IPS-11a (cell line): ENCODE results near the gene PSMB11.

ENCODE experiments used
- H3K4me3 ChIP-seq: one replicate; pipeline ENCODE4 v1.5.1; 2013; ENCODE audit warnings: low read depth, low read length, control low read depth

The PSMB11 gene

DNA sequence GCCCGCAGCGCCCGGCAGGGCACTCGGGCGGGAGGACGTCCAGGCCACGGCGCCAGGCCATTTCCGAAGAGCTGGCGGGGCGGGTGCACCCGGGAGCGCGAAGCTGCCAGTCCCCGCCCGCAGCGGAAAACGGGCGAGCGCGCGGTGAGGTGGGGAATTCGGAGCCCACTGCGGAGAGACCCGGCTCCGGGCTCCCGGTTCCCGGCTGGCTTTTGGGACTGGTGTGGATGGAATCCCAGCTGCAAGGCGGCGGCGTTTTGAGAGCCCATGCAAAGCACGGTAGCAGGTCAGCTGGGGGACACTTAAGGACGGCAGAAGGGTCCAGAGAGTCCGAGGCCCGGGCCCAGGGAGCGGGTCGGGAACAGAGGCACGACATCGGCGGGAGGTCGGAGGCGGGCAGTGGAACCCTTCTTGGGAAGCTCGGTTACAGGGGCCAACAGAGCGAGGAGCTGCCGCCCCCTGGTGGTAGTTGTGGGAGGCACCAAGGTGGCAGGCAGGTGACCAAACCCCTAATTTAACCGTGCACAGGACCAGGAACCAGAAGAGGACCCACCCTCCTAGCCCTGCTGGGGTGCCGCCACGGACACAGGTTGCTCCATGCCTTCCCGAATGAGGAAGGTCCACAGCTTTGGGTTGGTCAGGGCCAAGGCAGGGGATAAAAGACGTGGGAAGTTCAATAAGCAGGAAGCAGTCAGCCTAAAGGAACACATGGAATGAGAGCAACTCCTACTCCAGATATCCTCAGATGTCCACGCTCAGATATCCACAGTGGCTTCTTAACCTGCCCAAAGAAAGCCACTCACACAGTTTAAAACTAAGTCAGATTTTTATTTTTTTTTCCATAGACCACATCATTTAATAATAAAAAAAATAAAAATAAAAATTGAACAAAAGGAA is 16.0 kb downstream of the PSMB11 start:
- H3K4me3 ChIP-seq, result peak overlapping the region; percentile 33

DNA sequence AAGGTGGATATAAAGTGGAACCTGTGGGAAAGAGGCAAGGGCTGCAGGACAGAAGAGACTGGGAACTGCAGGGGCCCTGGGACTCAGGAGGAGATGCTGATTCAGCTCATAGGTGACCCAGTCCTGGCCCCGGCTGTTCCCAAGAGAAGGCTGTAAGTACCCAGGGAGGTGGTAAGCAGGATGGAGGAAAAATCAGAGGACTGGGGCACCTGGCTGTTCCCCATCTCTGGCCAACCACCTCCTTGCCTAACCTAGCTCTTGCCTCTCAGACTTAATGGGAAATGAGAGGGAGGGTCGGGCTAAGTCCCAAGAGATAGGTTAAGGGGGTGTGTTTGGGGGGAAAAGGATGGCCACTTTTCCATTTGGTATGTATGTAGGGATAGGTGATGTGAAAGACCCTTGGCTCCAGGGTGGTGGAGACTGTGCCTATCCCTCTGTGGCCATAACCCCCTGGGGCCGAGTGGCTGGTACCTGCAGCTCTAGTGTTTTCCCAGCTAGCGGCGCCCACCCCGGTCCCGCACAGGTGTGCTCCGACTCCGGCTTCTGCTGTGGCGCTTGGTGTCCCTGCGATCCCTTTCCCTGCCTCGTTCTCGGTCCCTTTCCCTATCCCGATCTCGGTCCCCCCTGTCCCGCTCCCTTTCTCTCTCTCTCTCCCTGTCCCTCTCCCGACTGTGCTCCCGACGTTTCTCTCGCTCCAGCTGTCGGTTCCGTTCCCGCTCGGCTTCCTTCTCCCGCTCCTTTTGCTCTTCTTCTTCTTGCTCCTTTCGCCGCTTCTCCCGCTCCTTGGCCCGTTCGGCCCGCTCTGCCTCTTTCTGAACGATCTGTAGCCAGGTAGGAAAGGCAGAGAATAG is 16.9 kb downstream of the PSMB11 start:
- no peak overlapping the region for H3K4me3 ChIP-seq

DNA sequence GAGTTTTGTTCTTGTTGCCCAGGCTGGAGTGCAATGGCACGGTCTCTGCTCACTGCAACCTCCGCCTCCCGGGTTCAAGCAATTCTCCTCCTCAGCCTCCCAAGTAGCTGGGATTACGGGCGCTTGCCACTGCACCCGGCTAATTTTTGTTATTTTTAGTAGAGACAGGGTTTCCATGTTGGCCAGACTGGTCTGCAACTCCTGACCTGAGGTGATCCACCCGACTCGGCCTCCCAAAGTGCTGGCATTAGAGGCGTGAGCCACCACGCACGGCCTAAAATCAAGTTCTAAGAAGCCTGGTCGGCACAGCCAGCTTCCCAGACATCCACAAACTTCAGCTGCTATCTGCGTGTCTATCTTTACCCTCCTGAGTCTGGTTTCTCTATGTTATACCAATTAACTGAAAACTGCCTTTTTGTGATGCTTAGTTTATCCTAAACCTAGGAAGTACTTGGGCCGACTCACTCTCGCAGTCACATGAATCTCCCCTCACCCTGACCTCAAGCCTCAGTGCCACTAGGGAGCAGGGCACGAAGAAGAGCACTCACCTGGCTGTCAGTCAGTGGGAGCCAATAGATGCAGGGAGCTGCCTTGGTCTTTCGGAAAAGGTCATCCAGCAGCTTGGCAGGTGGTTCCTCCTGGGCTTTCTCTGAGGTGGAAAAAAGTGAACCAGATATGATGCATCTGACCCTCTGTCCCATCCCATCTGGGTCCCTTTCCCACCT is 18.7 kb downstream of the PSMB11 start:
- no peak overlapping the region for H3K4me3 ChIP-seq

DNA sequence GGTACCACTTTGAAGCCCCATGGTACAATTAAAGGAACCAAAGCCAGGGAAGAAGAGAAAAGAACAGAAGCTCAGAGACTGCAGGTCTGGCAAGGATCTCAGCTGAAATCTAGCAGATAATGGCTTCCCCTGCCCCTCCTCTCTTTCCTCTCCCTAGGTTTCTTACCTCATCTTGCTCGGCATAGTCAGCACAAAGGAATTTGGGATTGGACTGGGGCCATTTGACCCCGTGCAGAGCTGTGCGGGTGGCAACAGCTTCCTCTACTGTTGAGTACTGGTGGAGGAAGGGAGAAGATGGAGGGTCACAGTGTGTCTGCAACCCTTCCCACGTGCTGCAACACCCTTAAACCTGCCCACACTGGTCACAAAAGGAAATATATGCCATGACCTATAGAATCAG is 20.0 kb downstream of the PSMB11 start:
- H3K4me3 ChIP-seq, result no peak overlapping the region

DNA sequence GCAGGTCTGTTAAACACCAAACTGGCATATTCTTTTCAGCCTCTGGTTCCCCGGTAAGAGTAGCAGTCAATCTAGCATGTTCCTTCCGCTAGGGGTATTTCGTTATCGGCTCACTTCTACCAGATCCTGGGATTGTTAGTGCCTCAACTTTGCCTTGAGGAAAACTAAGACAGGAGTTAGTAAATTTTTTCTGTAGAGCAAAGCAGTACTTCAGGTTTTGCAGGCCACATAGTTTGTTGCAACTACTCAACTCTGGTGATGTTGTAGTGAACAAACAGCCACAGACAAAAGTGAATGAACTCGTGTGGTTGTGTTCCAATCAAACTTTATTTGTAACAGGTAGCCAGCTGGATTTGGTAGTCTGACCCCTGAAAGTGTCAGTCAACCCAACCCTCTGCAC is 21.6 kb downstream of the PSMB11 start:
- H3K4me3 ChIP-seq, result no peak overlapping the region

DNA sequence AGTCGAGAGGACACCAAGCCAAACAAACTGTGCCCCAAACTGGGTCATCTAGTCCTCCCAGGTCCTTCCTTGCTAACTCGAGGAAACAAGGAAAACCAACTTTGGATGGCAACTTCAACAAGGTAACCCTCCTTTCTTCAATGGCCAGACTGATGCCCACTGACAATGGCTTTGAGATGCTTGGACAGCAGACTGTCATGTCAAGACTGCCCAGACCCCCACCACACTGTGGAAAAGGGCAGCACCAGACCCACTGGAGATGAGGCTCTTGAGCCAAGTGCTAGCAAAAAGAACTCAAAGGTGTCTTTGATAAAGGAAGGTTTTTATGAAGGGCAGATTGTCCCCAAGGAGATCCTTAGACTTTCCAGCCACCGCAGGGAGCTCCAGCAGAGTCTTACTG is 24.4 kb downstream of the PSMB11 start:
- H3K4me3 ChIP-seq, result no peak overlapping the region

DNA sequence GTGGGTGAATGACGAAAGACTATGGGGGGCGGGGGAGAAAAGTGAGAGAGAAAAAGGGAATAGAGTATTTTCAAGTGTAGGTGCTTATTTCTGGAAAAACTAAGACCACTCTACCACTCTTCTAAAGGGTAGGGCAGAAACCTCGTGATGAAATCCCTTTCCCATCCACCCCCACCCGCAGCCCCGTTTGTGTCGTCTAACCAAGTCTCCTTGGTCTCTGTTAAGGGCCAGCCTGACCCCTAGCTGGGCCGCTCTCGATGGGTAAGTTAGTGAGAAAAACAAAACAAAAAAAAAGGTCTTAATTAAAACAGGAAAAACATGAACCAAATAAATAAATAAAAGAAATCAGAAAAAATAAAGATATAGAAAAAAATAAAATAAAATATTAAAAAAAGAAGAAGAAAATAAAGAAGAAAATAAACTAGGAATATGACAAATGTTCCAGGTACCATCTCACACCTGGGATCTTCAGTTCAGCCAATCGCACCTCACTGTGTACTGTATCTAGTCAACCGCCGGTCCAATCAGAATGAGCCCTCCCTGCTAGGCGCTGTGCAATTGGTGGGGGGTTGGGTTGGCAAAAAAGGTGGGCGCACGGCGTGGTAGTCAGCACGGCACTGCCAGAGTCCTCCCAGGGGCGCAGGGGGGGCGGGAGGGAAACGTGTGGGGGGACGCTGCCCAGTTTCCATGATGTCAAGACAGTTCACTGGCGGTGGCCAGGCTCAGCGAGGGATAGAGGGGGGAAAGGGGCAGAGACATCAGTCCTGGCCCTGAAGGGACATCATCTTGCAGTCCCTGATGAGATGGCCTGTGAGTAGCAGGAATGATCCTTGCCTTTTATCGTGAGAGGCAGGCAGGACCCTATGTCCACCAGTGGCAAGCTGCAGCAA is 25.1 kb downstream of the PSMB11 start:
- H3K4me3 ChIP-seq, result no peak overlapping the region

DNA sequence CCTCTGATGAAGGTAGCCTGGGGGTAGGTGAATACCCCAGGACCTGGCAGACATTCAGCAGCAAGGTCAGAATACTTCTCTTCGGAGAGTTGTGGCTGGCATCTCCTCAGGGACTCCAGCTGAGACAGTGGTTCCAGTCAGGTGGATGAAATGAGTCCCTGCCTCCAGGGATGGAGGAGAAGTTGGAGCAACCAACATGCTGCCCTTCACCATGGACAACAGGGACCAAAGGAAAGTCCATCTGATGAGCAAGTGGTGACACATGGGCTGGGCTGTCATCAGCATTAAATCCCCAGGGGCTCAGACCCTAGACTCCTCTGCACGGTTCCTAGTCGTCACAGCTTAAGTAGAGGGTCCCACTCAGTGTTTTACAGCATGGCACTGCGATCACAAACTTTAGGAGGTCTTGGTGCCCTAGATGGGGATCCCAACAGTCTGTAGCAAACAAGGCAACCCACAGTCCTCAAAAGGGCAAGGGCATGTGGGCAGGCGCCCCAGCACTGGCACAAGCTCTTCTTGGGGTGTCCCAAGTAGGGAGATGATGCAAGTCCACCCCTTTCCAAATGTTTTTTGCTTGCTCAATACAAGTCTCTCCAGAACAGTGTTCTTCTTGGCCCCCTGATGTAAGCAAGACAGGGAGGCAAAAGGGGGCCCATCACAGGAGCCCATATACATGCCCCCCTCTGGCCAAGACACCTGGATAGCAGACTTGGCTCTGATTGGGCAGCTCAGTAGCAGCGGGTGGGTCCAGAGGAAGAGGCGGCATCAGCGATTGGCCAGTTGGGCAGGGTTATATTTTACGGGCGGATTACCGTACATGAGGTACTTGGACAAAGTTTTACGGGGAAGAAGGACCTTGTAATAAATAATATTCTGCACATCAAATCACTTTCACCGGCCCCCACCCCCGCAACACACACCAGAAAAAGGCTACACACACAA is 26.1 kb downstream of the PSMB11 start:
- no peak overlapping the region for H3K4me3 ChIP-seq

DNA sequence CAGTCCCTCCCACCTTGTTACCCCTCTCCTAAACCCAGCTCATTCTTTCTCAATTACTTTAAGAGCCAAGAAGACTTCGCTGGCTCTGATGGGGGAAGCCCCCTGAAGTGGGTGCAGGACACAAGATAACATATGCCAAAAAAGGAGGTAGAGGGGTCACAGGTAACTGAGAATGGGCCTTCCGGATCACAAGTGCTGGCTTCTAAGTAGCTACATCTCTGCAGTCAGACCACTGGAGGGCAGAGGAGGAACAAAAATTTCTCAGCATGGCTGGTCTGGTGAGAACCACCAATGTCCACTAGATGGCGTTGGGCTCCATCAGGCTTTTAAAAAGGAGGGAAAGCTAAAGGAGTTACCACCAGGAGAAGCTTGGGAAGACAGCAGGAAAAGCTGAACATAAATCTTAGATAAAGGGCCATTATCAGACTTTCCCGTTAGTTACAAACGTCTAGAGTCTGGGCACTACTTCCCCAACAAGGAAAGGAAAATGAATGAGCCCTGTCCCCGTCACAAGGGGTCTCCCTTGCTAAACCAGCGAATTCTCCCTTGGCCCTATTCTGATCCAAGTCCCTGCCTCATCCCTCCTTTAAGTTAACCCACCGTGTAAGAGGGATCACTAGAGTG is 26.9 kb downstream of the PSMB11 start:
- H3K4me3 ChIP-seq, result no peak overlapping the region

DNA sequence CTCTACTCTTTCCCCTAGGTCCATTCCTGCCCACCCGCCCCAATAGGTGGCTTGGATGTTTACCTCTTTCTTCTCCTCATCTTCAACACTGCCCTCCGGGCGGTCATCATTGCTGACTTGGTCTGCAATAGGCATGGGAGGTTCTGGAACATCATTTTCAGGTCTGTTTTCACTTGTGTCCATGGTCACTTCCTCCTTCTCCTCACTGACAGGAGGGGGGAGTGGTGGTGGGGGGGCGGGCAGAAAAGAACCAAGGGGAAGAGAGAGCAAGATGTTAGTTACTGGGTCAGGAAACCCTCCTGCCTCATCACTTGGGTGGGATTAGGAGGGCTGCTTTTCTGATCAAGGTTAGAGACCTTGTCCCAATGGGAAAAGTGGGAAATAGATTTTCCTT is 27.4 kb downstream of the PSMB11 start:
- no peak overlapping the region for H3K4me3 ChIP-seq

DNA sequence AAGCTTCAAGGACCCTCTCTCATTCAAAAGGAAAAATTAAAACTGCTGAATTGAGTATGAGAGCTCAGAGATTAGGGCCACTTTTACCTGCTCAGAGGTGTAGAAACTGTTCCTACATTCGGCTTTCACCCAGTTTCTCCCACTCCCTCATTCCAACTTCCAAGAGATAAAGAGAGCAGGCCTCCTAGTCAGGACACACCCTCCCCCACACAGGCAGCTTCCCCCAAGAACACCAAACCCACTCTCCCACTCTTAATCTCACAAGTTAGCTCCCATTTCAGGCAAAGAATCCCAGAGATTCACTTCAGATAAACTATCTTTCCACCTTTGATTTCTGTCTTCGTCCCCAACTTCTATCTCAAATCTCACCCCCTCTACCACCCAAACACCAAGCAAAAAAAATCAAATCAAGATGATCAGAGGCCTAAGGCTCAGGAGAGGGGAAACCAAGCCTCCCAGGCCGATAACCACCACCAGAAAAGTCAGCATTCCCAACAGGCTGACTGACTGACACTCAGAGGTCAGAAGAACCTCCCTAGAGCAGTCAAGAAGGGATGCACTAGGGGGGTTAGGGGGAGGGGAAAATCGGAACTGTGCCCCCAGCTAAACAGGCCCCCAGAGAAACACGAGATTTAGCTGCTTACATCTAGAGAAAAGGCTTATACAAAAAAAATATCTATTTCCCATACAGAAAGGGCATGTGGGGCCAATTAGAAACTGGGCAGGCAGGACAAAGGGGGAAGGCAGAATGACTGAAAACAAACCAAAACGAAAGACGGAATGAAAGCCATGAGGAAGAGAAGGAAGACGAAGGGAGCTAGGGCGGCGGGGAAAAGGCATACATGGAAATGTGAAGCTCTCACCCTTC is 28.5 kb downstream of the PSMB11 start:
- peak overlapping the region; percentile 96 for H3K4me3 ChIP-seq

DNA sequence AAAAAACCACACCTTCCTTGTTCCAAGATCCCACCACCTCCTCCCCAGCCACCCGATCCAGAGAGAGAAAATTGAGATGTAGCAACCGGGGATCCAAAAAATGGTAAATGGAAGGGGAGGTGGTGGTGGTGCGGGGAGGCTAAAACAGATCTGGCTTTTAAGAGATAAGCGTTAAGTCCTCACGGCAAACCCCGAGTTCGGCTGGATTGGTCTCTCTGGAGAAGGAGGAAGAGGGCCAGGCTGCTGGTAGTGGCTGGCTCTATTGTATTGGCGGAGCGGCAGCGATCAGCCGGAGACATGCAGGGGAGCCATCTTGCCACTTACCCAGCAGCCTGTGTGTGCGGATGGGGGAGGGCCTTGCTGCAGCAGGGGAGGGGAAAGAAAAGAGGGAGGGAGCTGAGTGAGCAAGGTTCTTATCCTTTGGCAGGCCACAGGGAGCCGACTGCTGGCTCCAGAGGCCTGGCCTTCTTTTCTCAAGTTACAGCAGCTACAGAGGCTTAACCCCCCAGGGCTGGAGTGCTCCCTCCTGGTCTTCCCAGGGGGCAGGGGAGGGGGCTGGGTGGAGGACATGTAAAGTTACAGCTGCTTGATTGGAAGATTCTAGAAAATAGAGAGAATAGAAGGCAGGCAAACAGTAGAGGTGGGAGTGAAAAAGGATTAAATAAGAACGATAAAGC is 29.4 kb downstream of the PSMB11 start:
- H3K4me3 ChIP-seq, result peak overlapping the region; percentile 96

DNA sequence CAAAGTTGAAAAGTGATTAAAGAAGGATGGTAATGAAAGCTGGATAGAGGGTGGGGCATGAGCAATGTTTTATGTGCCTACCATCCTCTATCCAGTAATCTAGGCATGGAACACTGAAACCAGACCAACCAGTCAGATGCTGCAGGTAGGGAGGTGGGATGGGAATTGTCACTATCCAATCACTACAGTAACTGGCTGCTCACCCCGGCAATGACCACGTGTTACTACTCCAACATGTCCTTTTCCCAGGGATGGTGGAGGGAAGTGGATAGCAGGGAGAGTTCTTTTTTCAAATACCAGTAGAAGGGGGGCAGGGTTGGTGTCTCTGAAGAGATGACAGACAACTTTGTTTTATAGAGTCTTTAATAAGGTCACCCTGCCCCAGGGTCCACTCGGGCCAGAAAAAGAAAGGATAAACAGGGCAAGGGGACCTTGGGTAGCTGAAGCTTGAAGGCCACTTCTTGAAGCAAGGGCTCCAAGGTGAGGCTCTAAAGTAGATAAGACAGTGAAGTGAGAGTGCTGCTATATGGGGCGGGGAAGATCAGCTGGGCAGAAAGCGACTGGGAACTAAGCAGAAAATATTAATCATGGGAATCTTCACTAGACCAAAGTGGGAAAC is 30.0 kb downstream of the PSMB11 start:
- H3K4me3 ChIP-seq, result no peak overlapping the region

DNA sequence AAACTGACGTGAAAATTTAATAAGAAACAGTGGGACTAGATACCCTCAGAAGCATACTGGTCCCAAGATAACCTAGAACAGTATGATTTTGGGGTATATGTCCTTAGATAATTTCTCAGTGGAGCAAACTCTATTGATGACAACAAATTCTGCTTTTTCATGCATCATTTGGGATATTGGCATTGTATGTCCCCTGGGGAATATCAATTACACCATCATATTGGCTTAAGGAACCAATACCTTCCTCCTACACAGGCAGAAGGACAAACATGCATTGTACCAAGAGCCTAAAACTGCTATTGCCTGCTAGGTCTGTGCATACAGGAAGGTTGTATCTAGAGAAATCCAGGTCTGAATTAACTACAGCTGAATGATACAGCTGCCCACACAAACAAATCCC is 32.9 kb downstream of the PSMB11 start:
- no peak overlapping the region for H3K4me3 ChIP-seq

DNA sequence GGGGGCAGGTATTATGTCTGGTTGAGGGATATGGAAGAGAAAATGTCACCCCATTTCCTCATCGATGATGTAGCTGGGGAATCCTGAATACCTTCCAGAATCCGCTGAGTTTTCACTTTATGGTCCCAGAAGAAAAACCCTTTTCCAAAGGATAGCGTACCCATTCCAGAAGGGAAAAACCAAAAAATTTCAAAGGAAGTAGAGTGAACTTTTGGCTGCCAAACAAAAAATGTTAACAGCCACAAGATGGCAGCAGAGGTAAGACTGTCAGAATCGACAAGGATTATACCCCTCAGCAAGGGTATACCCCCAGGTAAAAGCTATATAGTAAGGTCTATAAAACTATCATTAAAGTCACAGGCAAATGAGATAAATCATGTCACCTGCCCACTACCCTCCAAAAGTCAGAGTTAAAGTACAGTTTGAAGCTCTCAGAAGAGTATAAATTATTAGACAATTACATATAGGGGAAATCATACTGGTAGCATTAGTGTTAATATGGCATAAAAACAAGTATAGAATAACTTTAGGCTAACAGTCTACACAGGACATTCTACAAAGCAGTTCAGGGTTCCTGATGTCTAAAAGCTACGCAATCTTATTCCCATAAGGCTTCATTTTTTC is 34.9 kb downstream of the PSMB11 start:
- no peak overlapping the region for H3K4me3 ChIP-seq

DNA sequence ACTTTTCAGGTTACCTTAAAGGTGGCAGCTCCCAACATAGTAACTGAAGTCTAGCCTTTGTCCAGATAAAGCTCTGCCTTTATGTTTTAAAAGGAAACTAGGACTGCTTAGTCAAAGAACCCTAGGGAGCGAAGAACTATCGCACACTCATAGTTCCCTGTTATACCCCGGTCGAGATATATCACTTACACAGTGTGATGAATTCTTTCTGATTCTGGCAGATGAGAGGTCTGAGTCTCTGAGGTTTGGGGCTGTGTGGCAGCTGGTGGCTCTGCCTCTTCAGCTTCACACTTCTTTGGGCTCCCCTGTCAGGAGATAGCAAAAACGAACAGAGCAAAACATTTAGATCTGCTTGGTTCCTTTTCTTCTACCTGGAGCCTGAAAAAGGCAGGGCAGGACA is 36.0 kb downstream of the PSMB11 start:
- H3K4me3 ChIP-seq, result no peak overlapping the region
